ENCODE data around the gene UTP18. TPM values are rescaled to one million over a fixed set of nuclear protein-coding genes. Genes with fewer than 3 reads are reported as not detected.
"Not testable (repeated sequence)": the region's sequence is repeated elsewhere in the genome, so short reads cannot be mapped to it uniquely, and the experiment has no call there.

UTP18 gene
- total and polyA plus RNA-seq, 4 donors: 12.0 to 21.0 (median 17.0) TPM

GRCh38 chr17:51264466-51264865 is 4.1 kb downstream of the UTP18 start:
- ATAC-seq (ENCODE audit: low FRiP score); H3K36me3 ChIP-seq (ENCODE audit: control insufficient read depth in 1 of 2, insufficient read depth in 2 of 2, low read length in 1 of 2); H3K4me1 ChIP-seq (ENCODE audit: control insufficient read depth in 1 of 2, insufficient read depth in 2 of 2, low read length in 2 of 2); H3K27me3 ChIP-seq (ENCODE audit: control insufficient read depth in 1 of 2, insufficient read depth in 2 of 2, low read length in 1 of 2); H3K9me3 ChIP-seq (ENCODE audit: control insufficient read depth, low read length); H3K4me3 ChIP-seq (ENCODE audit: low read length in 2 of 2); intact Hi-C loops (cut with DNase I); H3K27ac ChIP-seq (ENCODE audit: low read depth in 1 of 2, low read length in 2 of 2); DNase-seq: not testable (repeated sequence)
- WGBS, 2 donors: 73 to 75% methylated on average over 4 of the region's 4 CpGs

- Histone ChIP-seq H3K27ac (ENCODE audit: low read depth in 1 of 2, low read length in 2 of 2) (no peak overlapping the region), H3K36me3 (ENCODE audit: control insufficient read depth in 1 of 2, insufficient read depth in 2 of 2, low read length in 1 of 2) (peaks cover 0 to 4% of the 10 kb centered on the region in 2 donors), H3K9me3 (ENCODE audit: control insufficient read depth, low read length) (no peaks in the 10 kb centered on the region), H3K4me1 (ENCODE audit: control insufficient read depth in 1 of 2, insufficient read depth in 2 of 2, low read length in 2 of 2) (no peaks in the 10 kb centered on the region), H3K27me3 (ENCODE audit: control insufficient read depth in 1 of 2, insufficient read depth in 2 of 2, low read length in 1 of 2) (no peaks in the 10 kb centered on the region), H3K4me3 (ENCODE audit: low read length in 2 of 2) (no peak overlapping the region)
- ATAC-seq (ENCODE audit: low FRiP score) (no peak), DNase-seq (no peak)
- 94 to 95% methylated on average over 6 of the region's 6 CpGs for WGBS, 2 donors
- intact Hi-C loops (cut with DNase I): no loop called here
These were observed 9.6 kb downstream of the UTP18 start for GRCh38 chr17:51269991-51270390.

- no peak for DNase-seq
- no peak for ATAC-seq (ENCODE audit: low FRiP score)
- H3K4me3 ChIP-seq (ENCODE audit: low read length in 2 of 2): no peak overlapping the region
- H3K27me3 ChIP-seq (ENCODE audit: control insufficient read depth in 1 of 2, insufficient read depth in 2 of 2, low read length in 1 of 2): no peaks in the 10 kb centered on the region
- H3K9me3 ChIP-seq (ENCODE audit: control insufficient read depth, low read length): no peaks in the 10 kb centered on the region
- peaks cover 0 to 4% of the 10 kb centered on the region in 2 donors for H3K36me3 ChIP-seq (ENCODE audit: control insufficient read depth in 1 of 2, insufficient read depth in 2 of 2, low read length in 1 of 2)
- intact Hi-C loops (cut with DNase I): no loop called here
- no peak overlapping the region for H3K27ac ChIP-seq (ENCODE audit: low read depth in 1 of 2, low read length in 2 of 2)
- 67 to 75% methylated on average over 1 of the region's 1 CpG for WGBS, 2 donors
- peaks cover 2 to 3% of the 10 kb centered on the region in 2 donors for H3K4me1 ChIP-seq (ENCODE audit: control insufficient read depth in 1 of 2, insufficient read depth in 2 of 2, low read length in 2 of 2)
These were observed 10.3 kb downstream of the UTP18 start for GRCh38 chr17:51270636-51271035.

GRCh38 chr17:51272812-51273211 is 12.5 kb downstream of the UTP18 start:
- no peaks in the 10 kb centered on the region for H3K9me3 ChIP-seq (ENCODE audit: control insufficient read depth, low read length)
- 97 to 100% methylated on average over 1 of the region's 1 CpG for WGBS, 2 donors
- peaks cover 2 to 3% of the 10 kb centered on the region in 2 donors for H3K4me1 ChIP-seq (ENCODE audit: control insufficient read depth in 1 of 2, insufficient read depth in 2 of 2, low read length in 2 of 2)
- no peak for DNase-seq
- H3K36me3 ChIP-seq (ENCODE audit: control insufficient read depth in 1 of 2, insufficient read depth in 2 of 2, low read length in 1 of 2): peaks cover 0 to 10% of the 10 kb centered on the region in 2 donors
- intact Hi-C loops (cut with DNase I): no loop called here
- no peak overlapping the region for H3K27ac ChIP-seq (ENCODE audit: low read depth in 1 of 2, low read length in 2 of 2)
- H3K4me3 ChIP-seq (ENCODE audit: low read length in 2 of 2): no peak overlapping the region
- no peak for ATAC-seq (ENCODE audit: low FRiP score)
- H3K27me3 ChIP-seq (ENCODE audit: control insufficient read depth in 1 of 2, insufficient read depth in 2 of 2, low read length in 1 of 2): no peaks in the 10 kb centered on the region

- no peak for ATAC-seq (ENCODE audit: low FRiP score)
- no peak overlapping the region for H3K4me3 ChIP-seq (ENCODE audit: low read length in 2 of 2)
- H3K27ac ChIP-seq (ENCODE audit: low read depth in 1 of 2, low read length in 2 of 2): no peak overlapping the region
- H3K4me1 ChIP-seq (ENCODE audit: control insufficient read depth in 1 of 2, insufficient read depth in 2 of 2, low read length in 2 of 2): peaks cover 2 to 3% of the 10 kb centered on the region in 2 donors
- DNase-seq: no peak
- 22 to 27% methylated on average over 1 of the region's 1 CpG for WGBS, 2 donors
- no peaks in the 10 kb centered on the region for H3K9me3 ChIP-seq (ENCODE audit: control insufficient read depth, low read length)
- H3K36me3 ChIP-seq (ENCODE audit: control insufficient read depth in 1 of 2, insufficient read depth in 2 of 2, low read length in 1 of 2): peaks cover 0 to 9% of the 10 kb centered on the region in 2 donors
- intact Hi-C loops (cut with DNase I): no loop called here
- H3K27me3 ChIP-seq (ENCODE audit: control insufficient read depth in 1 of 2, insufficient read depth in 2 of 2, low read length in 1 of 2): no peaks in the 10 kb centered on the region
These were observed 15.0 kb downstream of the UTP18 start for GRCh38 chr17:51275381-51275780.

GRCh38 chr17:51279183-51279582 is 18.8 kb downstream of the UTP18 start:
- H3K27ac ChIP-seq (ENCODE audit: low read depth in 1 of 2, low read length in 2 of 2): no peak overlapping the region
- no peak overlapping the region for H3K4me3 ChIP-seq (ENCODE audit: low read length in 2 of 2)
- no peaks in the 10 kb centered on the region for H3K9me3 ChIP-seq (ENCODE audit: control insufficient read depth, low read length)
- ATAC-seq (ENCODE audit: low FRiP score): no peak
- no peak for DNase-seq
- peaks cover 2 to 3% of the 10 kb centered on the region in 2 donors for H3K4me1 ChIP-seq (ENCODE audit: control insufficient read depth in 1 of 2, insufficient read depth in 2 of 2, low read length in 2 of 2)
- H3K27me3 ChIP-seq (ENCODE audit: control insufficient read depth in 1 of 2, insufficient read depth in 2 of 2, low read length in 1 of 2): no peaks in the 10 kb centered on the region
- intact Hi-C loops (cut with DNase I): no loop called here
- peaks cover 0 to 10% of the 10 kb centered on the region in 2 donors for H3K36me3 ChIP-seq (ENCODE audit: control insufficient read depth in 1 of 2, insufficient read depth in 2 of 2, low read length in 1 of 2)

- ATAC-seq (ENCODE audit: low FRiP score): no peak
These were observed 27.1 kb downstream of the UTP18 start for GRCh38 chr17:51287412-51287811.

GRCh38 chr17:51289696-51290111 is 29.4 kb downstream of the UTP18 start:
- peaks cover 5 to 8% of the 10 kb centered on the region in 2 donors for H3K36me3 ChIP-seq (ENCODE audit: control insufficient read depth in 1 of 2, insufficient read depth in 2 of 2, low read length in 1 of 2)
- H3K27ac ChIP-seq (ENCODE audit: low read depth in 1 of 2, low read length in 2 of 2): no peak overlapping the region
- intact Hi-C loops (cut with DNase I): loop anchor here (10.0 kb wide), 1 partner anchor 245 kb away; no protein-coding TSS in a partner anchor

More at GRCh38 chr17:51287412-51287811, 27.1 kb downstream of the UTP18 start:
- Histone ChIP-seq H3K9me3 (ENCODE audit: control insufficient read depth, low read length) (no peaks in the 10 kb centered on the region), H3K4me1 (ENCODE audit: control insufficient read depth in 1 of 2, insufficient read depth in 2 of 2, low read length in 2 of 2) (no peaks in the 10 kb centered on the region), H3K27ac (ENCODE audit: low read depth in 1 of 2, low read length in 2 of 2) (no peak overlapping the region), H3K27me3 (ENCODE audit: control insufficient read depth in 1 of 2, insufficient read depth in 2 of 2, low read length in 1 of 2) (no peaks in the 10 kb centered on the region), H3K36me3 (ENCODE audit: control insufficient read depth in 1 of 2, insufficient read depth in 2 of 2, low read length in 1 of 2) (peaks cover 5 to 8% of the 10 kb centered on the region in 2 donors), H3K4me3 (ENCODE audit: low read length in 2 of 2) (no peak overlapping the region)
- WGBS, 2 donors: 96 to 100% methylated on average over 1 of the region's 1 CpG
- DNase-seq: no peak
- intact Hi-C loops (cut with DNase I): no loop called here

GRCh38 chr17:51294338-51294737 is 34.0 kb downstream of the UTP18 start:
- not testable (repeated sequence) for H3K27me3 ChIP-seq (ENCODE audit: control insufficient read depth in 1 of 2, insufficient read depth in 2 of 2, low read length in 1 of 2); H3K4me3 ChIP-seq (ENCODE audit: low read length in 2 of 2); H3K36me3 ChIP-seq (ENCODE audit: control insufficient read depth in 1 of 2, insufficient read depth in 2 of 2, low read length in 1 of 2); ATAC-seq (ENCODE audit: low FRiP score); H3K27ac ChIP-seq (ENCODE audit: low read depth in 1 of 2, low read length in 2 of 2); DNase-seq; H3K4me1 ChIP-seq (ENCODE audit: control insufficient read depth in 1 of 2, insufficient read depth in 2 of 2, low read length in 2 of 2); H3K9me3 ChIP-seq (ENCODE audit: control insufficient read depth, low read length)
- intact Hi-C loops (cut with DNase I): loop anchor here (10.0 kb wide), 1 partner anchor 240 kb away; no protein-coding TSS in a partner anchor
- WGBS, 2 donors: 100% methylated on average over 2 of the region's 2 CpGs

More at GRCh38 chr17:51289696-51290111, 29.4 kb downstream of the UTP18 start:
- Histone ChIP-seq H3K9me3 (ENCODE audit: control insufficient read depth, low read length) (no peaks in the 10 kb centered on the region), H3K4me3 (ENCODE audit: low read length in 2 of 2) (no peak overlapping the region), H3K27me3 (ENCODE audit: control insufficient read depth in 1 of 2, insufficient read depth in 2 of 2, low read length in 1 of 2) (no peaks in the 10 kb centered on the region), H3K4me1 (ENCODE audit: control insufficient read depth in 1 of 2, insufficient read depth in 2 of 2, low read length in 2 of 2) (no peaks in the 10 kb centered on the region)
- ATAC-seq (ENCODE audit: low FRiP score) (no peak), DNase-seq (no peak)
- WGBS, 2 donors: 67 to 70% methylated on average over 2 of the region's 2 CpGs

Data from aorta (tissue), 5 donors.